Fibroblast of skin of scalp (primary cell): Measurements from ENCODE around the gene BID.
A peak's percentile ranks its signal among the peaks of the same experiment; 100 is the strongest.
"Not testable (repeated sequence)": the region's sequence is repeated elsewhere in the genome, so short reads cannot be mapped to it uniquely, and the experiment has no call there.

ENCODE experiments used
- DNase-seq: peaks from one replicate; pipeline ENCODE4 v3.0.0-alpha.2; 2013

Gene BID

DNA sequence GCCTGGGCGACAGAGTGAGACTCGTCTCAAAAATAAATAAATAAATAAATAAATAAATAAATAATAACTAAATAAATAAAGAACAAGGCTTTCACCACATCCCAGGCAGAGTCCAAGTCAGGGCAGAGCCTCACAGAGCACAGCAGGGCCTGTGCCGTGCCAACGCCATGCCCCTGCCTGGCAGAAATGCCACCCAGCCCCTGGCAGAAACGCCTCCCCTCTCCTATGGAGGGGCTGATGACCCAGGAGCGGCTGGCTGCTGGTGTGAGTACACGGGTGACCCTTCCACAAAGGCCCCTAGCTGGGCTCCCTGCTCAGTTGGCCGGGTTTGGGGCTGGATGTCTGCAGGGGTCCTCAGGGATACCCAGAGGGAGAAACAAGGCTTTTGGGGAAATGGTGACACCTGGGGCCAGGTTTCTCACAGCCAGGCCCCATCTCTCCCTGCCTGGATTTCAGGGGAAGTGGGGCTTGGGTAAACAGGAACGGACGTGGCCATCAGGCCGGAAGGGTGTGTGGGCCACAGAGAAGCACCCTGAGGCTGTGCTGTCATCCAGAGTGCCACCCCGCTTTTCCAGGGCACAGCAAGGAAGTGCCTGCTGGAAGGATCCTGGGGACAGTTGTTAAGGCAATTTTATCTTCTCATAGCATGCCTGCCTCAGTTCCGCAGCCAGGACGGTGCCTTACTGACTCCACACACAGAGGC, 5.1 kb downstream of the BID start:
- no peak for DNase-seq

DNA sequence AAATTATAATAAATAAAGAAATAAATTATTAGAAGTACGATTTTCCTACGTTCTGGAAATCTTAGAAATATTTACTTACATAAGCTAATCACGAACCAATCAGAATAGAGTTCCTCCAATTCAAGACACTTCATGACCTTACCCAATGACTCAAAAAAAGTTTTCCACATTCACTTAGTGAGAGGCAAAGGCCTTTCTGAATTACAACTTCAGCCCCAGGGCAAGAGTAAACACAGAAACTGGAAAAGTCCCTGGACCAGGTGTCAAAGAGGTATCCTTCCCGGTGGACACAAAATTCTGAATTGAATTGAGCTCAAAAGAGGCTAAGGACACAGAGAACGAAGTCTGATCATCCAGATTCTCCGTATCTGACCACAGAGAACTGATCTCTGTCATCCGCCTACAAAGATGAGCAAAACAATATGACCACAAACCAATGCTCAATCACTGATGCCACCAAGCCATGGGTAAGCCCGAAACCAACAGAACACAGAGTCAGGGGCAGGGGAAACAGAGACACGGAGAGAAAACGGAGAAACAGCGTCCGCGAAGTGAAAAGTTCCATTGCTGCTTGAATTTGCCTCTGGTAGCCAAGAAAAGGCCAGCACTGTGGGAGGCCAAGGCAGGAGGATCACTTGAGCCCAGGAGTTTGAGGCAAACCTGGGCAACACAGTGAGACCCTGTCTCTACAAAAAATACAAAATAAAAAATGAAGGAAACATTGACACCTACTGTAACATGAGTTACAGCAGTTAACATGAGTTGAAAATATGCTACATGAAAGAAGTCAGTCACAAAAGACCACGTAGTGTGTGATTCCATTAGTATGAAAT, 6.8 kb downstream of the BID start:
- DNase-seq = no peak

DNA sequence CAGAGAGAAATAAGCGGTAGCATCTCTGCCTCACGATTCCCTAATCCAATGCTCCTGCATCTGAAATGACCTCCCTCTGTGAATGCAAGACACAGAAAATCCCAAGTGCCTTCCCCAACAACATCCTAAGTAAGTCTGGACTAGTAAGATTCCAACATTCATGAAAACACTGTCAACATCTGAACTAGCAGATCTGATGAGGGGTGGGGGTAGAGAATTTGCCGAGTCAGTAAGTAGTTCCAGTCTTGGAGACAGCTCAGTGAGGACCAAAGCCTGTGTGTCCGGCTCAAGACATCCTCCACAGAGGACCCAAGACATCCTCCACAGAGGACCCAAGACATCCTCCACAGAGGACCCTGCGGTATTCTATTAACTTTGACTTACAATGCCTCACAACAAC, 9.4 kb downstream of the BID start:
- not testable (repeated sequence) for DNase-seq

DNA sequence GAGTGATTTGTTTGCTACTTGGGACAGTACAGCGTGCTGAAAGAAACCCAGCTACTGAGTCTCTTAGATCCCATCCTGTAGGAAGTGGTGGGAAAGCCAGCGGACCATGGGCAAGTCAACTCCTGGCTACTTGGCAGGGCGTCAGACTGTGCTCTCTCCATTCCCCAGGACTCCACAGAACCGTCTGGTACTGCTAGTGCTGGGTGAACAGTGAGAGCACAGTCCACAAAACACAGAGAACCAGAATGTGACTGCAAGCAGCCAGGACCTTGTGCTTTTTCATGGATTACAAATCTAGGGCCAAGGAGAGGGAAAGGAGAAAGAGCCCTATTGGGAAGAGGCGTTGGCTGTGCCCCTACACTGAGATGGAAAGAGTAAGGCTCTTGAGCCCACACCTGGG, 10.2 kb downstream of the BID start:
- DNase-seq = no peak

DNA sequence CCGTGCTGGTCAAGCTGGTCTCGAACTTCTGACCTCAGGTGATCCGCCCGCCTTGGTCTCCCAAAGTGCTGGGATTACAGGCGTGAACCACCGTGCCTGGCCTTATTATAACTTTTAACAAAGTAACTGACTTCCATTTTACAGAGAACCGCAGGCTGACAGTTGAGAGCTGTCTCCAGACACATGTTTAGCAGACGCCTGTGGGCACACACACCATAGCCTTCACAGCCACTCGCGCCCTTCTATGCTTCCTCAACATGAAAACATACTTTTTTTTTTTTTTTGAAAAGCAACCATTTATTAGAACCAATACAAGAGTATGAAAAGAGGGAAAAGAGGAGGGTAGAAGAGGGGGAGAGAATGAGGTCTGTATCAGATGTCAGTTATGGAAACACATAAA, 10.8 kb downstream of the BID start:
- not testable (repeated sequence) for DNase-seq

DNA sequence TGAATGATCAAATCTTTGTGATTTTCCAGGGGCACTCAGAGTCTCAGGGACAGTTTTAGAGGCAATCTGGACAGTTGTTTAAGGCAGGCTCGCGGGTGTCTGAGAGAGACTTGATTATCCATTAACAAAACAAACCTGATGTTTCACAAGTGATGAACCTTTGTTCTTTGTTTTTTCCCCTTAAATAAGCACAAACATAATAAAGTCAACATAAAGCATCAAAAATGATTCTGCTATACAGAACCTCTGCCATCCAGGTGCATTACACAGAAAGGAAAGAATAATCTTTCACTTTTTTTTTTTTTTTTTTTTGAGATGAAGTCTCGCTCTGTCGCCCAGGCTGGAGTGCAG, 13.2 kb downstream of the BID start:
- DNase-seq = no peak

DNA sequence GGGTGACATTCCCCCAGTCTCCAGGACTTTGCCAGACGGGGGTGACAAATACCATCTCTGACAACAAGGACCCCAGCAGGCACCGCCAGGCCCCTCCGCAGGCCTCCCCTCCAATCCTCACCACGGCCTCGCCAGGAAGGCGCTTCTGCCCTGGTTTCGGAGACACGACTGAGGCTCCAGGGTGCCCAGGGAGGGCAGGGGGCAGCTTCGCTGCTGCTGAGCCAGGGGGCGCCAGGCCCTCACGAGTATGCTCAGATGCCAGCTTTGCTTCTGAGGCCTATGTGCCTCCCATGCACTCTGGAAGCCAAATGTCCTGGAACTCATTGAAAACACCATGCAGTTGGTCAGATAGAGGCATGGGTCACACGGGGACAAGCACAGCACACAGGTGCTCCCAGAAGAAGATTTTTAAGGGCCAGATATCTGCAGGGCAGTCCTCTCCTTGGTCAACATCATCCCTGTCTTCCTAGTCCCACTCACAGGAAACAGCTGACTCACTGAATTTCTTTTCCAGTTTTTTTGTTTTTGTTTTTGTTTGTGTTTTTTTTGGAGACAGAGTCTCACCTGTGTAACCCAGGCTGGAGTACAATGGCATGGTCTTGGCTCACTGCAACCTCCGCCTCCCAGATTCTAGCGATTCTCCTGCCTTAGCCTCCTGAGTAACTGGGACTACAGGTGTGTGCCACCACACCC, 19.9 kb downstream of the BID start:
- DNase-seq = no peak

DNA sequence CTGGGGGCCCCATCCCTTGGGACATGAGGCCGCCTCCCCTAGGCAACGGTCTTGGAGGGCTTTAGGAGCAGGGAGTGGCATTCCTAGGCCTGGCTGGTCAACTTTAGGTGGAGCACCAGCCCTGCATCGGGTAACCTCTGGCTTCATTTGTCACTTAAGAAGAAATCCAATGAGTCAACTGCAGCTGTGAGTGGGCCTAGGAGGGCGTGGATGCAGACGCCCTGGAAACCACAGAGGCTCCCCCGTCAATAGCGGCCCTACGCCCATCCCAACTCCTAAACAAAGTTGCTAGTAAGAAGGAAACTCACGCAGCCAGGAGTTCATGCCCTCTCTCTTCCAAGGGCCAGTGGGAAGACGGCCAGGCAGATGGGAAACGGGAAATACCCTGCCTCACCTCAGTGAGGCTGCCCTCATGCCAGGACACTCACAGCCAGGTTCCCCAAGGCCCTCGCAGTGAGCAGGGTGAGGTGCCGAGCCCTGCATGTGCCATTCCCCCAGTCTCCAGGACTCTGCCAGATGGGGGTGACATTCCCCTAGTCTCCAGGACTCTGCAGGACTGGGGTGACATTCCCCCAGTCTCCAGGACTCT, 20.8 kb downstream of the BID start:
- no peak for DNase-seq

DNA sequence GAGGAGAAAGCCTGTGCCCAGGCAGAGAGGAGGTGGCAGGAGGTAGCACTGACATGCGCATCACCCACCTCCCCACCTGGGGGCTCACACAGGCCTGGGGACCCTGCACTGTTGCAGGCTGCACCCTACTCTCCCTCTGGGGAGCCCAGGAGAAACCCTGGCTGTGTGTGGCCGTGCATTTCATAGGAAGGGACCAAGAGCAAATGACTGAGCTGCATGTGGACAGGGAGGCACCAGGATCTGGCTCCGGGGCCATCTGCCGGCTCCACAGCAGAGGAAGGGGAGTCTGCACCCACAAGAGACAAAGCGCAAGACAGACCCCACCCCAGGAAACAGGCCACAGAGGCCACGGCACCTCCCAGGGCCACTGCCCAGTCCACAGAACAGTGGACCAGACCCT, 22.7 kb downstream of the BID start:
- no peak for DNase-seq

DNA sequence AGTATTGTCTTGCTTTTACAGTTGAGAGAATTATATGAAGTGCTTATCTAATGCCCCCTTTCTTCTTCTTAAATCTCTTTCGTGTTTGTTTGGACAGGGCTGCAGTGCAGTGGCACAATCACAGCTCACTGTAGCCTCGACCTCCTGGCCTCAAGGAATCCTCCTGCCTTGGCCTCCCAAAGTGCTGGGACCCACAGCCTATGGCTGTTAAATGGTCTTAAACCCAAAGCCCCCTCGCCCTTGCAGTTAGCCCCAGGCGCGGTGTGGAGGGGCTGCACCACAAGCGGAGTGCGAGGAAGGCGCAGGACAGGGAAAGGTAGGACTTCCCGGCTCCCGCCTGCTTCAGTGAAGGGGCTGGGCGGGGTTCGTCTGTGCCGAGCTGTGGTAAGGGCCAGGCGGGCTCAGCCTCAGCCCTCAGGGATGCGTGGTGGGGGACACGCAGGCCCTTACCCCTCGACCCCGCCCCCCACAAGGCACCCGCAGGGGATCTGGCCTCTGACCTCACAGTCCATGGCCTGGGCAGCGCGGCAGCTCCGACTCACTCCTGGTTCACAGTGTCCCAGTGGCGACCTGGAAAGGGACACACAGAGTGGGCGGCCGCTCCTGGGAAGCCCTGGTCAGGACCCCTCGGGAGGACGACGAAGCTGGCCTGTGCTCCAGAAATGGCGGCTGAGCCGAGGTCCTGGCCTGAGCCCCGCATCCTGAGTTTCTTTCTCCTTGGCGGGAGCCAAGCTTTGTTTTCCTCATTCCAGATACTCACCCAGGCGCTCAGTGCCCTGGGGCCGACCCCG, 24.5 kb downstream of the BID start:
- no peak for DNase-seq

DNA sequence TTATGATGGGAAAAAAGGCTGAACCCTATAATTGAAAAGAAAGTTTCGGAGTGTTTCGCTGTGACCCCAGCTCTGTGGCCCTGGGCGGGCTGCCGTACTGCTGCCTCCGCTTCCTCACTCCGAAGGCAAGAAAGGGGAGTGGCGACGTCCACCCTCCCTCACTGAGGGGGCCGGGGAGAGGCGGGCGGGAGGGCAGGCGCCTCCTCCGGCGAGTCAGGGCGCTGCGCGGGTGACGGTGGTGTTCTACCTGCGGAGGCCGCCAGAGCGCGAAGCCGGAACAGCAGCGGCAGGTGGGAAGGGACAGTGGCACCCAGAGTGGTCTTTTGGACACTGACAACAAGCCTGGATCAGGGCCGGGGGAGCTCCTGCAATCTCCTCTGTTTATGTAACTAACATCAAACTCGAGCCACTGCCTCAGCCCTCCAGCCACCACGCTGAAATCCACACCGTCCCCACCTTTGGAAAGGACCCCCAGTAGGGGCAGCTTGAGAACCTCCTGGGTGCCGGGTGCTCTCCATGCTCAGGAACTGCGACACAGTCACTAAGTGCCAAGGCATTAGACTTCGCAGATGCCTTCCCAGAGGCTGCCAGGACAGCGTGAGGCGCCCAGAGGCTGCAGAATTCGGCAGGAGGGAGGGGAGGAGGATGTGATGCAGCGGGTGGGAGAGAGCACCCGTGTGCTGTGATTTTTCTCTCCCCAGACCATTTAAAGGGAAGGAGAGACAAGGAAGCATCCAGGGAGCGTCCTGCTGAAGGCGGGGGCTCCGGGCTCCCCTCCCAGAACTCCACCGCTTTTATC, 25.5 kb downstream of the BID start:
- DNase-seq = no peak

DNA sequence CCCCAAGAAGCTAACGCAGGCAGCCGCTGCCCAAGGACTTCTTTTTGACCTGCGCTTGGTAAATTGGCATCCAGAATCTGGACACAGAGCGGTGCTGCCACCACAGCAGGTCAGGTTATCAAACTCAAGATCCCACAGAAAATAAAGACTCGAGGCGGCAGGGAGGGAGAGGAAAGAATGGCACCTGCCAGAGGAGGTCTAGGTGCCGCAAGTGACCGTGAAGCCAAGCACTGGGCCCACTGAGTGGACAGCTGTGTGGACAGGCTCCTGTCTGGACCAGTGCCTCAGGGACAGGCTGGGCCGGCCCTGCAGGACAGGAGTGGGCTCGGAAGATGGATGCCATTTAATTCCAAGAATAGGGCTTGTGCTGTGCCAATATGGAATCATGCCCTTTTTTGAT, 27.4 kb downstream of the BID start:
- no peak for DNase-seq

DNA sequence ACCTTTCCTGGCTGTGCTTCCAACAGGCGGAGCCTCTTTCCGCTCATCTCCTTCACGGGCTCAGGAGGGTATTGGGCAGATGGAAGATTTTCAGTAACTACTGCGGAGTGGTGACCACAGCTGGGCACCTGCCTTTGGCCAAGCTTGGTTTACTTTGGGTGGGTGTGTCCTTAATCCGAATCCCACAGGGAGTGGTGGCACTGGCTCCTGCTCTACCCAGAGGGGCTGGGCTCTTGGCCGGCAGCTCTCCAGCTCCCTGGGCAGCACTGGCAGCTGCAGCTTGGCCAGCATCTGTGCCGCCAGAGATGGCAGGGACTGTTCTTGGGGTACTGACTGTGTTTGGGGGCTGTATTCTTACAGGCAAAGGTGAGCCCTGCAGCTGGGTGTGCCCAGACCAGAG, 29.8 kb downstream of the BID start:
- no peak for DNase-seq

DNA sequence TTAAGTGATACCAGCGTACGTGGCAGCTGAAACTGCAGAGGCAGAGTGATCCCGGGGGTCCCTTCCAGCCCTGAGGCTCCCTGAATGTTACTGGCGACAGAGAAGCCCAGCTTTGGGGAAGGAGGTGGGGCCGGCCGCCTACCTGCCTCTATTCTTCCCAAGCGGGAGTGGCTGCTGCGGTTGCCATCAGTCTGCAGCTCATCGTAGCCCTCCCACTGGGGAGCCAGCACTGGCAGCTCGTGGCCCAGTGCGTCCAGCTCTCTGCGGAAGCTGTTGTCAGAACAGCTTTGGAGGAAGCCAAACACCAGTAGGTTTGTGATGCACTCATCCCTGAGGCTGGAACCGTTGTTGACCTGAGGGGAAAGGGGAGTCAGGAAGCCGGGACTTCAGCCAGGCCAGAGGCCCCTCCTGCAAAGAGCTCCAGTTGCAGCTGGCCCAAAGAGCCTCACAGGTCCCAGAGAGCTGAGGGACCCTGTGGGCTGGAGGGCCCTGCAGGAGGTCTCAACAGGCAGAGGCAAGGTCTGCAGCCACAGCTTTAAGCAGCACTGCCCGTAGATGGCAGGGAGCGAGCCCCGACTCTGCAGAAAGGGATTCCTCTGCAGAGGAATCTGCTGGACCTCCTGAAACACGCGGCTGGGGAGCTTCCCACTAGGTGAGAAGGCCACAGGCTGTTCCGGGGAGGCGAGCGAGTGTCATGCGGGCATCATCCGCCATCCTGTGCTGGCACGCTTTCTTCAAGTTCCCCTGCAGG, 30.4 kb downstream of the BID start:
- no peak for DNase-seq

DNA sequence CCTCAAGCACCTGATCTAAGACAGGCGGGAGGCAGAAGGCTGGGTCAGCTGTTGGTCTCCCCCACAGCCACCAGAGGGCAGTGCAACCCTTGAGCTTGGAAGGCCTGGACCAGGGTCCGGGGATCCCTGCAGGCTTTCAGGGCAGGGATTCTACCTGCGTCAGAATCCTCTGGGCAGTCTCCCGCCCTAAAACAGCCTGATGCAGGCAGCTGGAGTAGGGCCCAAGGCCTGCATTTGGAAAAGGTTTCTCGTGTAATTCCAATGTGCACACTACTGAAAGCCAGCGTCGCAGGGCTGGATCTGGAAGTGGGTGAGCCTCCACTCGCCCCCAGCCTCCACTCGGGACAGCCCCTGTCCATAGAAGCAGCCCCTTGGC, 31.8 kb downstream of the BID start:
- peak; percentile 64 for DNase-seq

DNA sequence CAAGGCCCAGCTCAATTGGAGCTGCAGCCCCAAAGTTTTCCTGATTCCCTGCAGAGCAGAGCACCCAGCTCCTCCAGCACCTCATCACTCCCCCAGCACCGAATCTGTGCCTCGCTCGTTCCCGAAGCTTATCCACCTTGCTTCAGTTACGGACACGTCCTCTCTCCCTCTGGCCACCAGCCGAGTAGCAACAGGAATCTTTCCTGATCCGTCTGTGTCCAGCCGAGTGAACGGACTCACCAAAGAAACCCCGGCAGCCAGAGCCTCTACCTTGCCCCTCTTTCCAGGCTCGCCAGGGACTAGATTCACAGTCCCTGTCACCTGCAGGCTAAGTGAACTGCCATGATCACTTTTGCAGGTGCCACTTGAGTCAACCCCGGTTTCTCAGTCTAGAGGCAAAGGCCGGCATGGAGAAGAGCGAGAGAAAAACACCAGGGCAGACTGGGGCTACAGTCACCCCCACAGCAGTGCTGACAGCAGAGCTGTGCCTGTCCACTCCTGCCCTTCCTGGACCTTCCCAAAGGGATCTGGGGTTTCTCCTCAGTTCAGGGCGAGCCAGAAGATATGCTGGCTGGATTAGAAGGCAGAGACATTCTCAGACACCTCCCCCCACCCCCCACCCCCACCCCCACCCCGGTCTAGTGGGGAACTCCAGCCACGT, 32.3 kb downstream of the BID start:
- no peak for DNase-seq

DNA sequence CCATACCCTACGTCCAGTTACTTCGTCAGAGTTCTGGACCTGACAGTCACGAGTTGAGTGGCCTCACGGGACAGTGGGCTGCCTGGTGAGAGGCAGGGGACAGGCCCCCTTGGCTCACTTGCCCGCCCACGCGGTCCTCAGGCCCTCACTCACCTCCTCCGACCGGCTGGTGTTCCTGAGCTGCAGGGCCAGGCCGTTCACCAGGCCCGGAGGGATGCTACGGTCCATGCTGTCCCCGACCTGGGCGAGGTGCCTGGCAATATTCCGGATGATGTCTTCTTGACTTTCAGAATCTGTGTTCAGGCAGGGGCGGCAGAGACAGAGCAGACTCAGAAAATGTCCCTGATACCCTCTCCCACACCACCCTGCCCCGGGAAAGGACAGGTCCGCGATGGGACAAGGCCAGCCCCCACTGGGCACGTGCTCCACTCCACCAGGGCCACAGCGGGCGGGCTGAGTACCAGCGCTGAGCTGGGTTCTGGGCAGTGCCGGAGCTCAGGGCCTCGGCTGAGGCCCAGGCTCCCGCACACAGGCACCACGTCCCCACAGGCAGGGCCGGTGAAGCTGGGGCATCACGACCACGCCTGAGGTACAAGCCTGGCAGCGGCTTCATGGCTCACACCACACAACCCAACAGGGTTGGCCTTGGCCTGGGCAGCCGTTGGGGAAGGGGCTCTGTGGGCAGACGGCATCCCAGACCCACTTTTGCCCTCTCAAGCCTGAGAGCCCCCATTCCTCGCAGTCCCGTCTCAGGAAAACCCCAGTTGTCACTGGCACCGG, 34.9 kb downstream of the BID start:
- DNase-seq = no peak

DNA sequence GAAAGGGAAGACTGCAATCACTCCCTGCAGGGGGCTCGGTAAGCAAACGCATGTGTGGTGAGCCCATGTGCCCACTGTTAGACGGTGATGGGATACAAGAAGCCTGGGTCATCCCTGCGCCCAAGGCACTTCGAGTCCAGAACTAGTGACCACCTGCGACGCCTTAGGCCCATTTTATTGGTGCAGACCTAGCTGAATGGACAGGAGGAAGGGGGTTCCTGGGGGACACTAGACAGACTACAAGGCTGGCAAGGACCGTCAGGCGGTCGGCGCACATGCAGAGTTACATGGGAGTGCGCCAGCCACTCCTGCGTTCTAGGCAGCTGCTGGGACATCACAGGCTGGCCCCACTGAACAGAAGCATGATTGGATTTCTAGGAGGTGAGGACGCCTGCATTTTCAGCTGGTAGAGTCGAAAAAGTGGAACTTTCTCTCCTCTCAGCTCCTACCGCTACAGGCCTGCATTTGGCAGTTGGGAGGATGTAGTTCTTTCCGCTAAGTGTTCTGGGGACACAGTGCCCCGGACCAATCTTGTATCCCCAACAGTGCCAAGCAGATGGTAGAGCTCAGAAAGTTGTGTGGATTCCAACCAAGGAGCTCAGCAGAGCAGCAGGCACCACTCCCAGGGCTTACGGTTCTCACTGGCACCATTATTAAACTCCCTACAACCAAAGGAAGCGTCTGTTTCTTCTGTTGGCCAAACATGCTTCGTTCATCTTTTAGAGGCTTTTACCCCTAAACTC, 35.7 kb downstream of the BID start:
- no peak for DNase-seq

DNA sequence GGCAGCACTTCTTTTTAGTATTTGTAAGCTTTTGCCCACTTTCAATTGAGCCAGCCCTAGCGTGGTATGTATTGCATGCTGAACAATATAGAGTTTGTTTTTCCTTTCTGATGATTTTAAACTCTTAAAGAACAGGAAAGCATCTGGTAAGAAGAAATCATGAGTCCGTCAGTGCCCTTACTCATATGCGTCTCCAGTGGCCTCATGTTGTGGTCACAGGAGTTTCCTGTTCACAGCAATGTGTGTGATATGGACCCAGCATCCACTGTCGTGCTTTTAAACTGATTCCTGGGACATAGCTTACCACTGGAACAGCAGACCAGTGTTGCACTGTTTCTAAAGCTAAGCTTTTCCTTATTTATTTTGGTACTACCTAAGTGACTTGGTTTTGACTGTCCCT, 40.1 kb downstream of the BID start:
- peak; percentile 33 for DNase-seq
